Right lobe of liver (tissue), 6 donors: ENCODE measurements around the gene IGFALS. TPM values are rescaled to one million over a fixed set of nuclear protein-coding genes. Genes with fewer than 3 reads are reported as not detected.

Source experiments
- ATAC-seq, 4 donors: fragments of 200-7000 bp; cut with Tn5 transposase; one replicate each; pipeline ENCODE4 v1.9.1; 2020; ENCODE audit warnings: mild to moderate bottlenecking in 4 of 4, moderate library complexity in 4 of 4
- DNase-seq, 3 donors: peaks; one replicate each; pipeline ENCODE4 v3.0.0-alpha.2; 2020
- H3K27ac ChIP-seq, 3 donors: fragments of 200-600 bp; one replicate each; pipeline ENCODE4 v1.8.0; 2022
- H3K27me3 ChIP-seq, 2 donors: fragments of 200-600 bp; one replicate each; pipeline ENCODE4 v1.8.0; 2022
- H3K36me3 ChIP-seq, 4 donors: fragments of 200-600 bp; sonication (generic) in 1 of 4; one replicate each; pipeline versions ENCODE4 v1.5.1 to v1.8.0; 2017 to 2022; ENCODE audit warnings: control low read depth in 1 of 4
- H3K4me1 ChIP-seq, 4 donors: fragments of 200-600 bp; sonication (generic) in 1 of 4; one replicate each; pipeline versions ENCODE4 v1.5.1 to v1.8.0; 2017 to 2022; ENCODE audit warnings: control low read depth in 1 of 4
- H3K4me3 ChIP-seq, 3 donors: fragments of 200-600 bp; one replicate each; pipeline ENCODE4 v1.8.0; 2022
- H3K9me3 ChIP-seq, 4 donors: fragments of 200-600 bp; sonication (generic) in 1 of 4; one replicate each; pipeline versions ENCODE4 v1.5.1 to v1.8.0; 2017 to 2022; ENCODE audit warnings: control low read depth in 1 of 4
- CTCF ChIP-seq, 4 donors: fragments of 200-600 bp in 3 of 4; fragments of 450-650 bp in 1 of 4; IDR thresholded peaks; one replicate each; pipeline versions ENCODE4 v1.5.1 to v1.8.0; 2016 to 2022; ENCODE audit warnings: antibody characterized with exemption in 4 of 4, mild to moderate bottlenecking in 2 of 4
- POLR2A ChIP-seq: fragments of 450-650 bp; IDR thresholded peaks from one replicate; pipeline ENCODE4 v1.6.1; 2017; ENCODE audit warnings: antibody characterized with exemption, mild to moderate bottlenecking
- whole genome bisulfite sequencing: methylation state at CpG from one replicate; pipeline ENCODE4 v1.1.6; 2018; ENCODE audit warnings: low coverage, low lambda C conversion rate; ENCODE audit not compliant: insufficient coverage; ENCODE audit errors: missing lambda C conversion rate; 5-methylcytosine and 5-hydroxymethylcytosine counted together
- intact Hi-C, 2 donors: fragments of 100-400 bp; cut with DNase I; formaldehyde crosslinking; loops; one replicate each; pipeline versions ENCODE4 v1.11.2 to v1.14.1; 2022
- total RNA-seq, 6 experiments: library from RNA; depleted of rRNA in 2 of 6; stranded (reverse); fragments of >200 nt in 2 of 6; fragmentation: NEBNext Ultra II Directional in 3 of 6; extraction: Animal tissue kit (Norgen Biotek cat#: 25700) in 3 of 6; gene quantifications; one replicate each; pipeline versions ENCODE4 v1.1.0 to v1.2.4, GENCODE V29; 2016 to 2023
- donor health status: DM: no; HTN: yes; CAD: no.
- donor health status: DM: no; HTN: no; CAD: no.
- donor health status: DM: no; HTN: no; CAD: no.
- donor health status: DM: no; HTN: yes; CAD: no.
- donor health status: DM: no; HTN: yes; CAD: no.

Gene IGFALS
- total RNA-seq, 6 experiments from 2014 or later: 38.7 to 124 (median 85.3) TPM

DNA sequence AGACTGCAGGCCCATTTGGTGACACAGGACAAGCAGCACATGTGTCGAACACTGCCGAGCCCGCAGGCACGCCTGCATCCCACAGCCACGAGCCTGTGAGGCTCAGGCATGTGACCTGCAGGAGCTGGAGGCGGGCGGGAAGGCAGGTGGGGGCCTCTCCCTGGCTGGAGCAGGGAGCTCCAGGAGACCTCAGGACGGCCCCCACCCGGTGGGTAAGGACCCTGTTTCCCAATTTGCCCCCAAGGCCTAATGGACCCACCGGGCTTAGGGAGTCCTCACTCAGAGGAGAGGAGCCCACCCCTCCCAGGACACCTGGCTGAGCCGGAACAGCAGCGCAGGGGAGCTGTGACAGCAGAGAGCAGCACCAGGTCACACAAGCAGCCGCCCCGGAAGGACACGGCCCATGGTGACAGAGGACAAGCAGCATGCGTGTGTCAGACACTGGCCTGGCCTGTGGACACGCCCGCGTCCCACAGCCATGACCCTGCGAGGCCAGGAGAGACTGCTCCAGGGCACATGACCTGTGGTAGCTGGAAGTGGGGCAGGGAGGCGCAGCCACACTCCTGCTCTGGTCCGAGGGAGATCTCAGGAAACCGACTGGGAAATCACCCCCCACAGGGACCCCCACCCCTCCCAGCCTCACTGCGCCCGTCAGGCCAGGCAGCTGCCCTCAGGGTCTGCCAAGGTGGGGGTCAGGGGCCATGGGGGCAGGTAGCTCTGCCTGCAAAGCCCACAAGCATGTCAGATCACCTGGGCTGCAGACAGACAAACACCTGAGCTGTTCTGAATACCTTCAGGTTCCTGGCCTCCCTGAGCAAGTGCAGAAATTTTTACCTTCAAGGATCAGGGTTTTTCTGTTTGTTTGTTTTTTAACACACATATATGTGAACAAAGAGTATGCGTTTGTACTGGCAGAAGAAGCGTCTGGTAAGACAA lies 13.5 kb downstream of the IGFALS start:
- peaks cover 0 to 35% (median 11%) of the 10 kb centered on the region in 4 donors for H3K4me1 ChIP-seq
- H3K27me3 ChIP-seq: no peaks in the 10 kb centered on the region
- WGBS: 38% methylated on average over 8 of the region's 27 CpGs
- intact Hi-C loops: loop anchor here in 1 of 2 donors (5.0 kb wide), 1 partner anchor 42 kb away; no protein-coding TSS in a partner anchor
- peak overlapping the region in 2 of 3 donors; percentile 14 to 21 for H3K4me3 ChIP-seq
- DNase-seq (peak; percentile 85 to 95 (median 94)), ATAC-seq (peak; percentile 50 to 57 (median 54))
- peaks cover 0 to 22% (median 4%) of the 10 kb centered on the region in 4 donors for H3K36me3 ChIP-seq
- H3K9me3 ChIP-seq: no peaks in the 10 kb centered on the region
- peak; percentile 21 for TF ChIP-seq POLR2A
- TF ChIP-seq CTCF (IDR thresholded peaks at IDR 0.05): peak in 1 of 4 donors; percentile 29
- H3K27ac ChIP-seq: peak overlapping the region in 2 of 3 donors; percentile 58 to 71

DNA sequence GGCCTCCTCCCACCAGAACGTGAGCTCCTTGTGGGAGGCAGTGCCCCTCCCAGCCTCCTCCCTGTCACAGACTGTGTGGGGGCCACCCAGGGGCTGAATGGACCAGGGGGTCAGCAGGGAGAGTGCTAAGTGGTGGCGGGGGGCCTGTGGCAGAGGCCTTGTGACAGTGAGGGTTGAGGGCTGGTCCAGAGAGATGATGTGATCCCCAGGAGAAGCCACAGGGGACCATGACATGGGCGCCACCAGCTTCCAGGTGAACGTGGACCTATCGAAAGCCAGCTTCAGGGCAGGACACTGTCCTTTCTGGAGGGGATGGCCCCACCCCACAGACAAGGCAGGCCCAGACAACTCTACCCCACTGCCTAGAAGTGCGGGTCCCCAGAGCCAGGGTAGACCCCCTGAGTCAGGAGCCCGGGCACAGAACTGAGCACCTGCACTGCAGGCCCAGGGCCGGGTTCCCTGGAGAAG lies 14.2 kb downstream of the IGFALS start:
- Histone ChIP-seq H3K4me1 (peaks cover 0 to 38% (median 14%) of the 10 kb centered on the region in 4 donors), H3K27ac (peak overlapping the region in 2 of 3 donors; percentile 21 to 71), H3K27me3 (no peaks in the 10 kb centered on the region), H3K36me3 (peaks cover 0 to 22% (median 4%) of the 10 kb centered on the region in 4 donors), H3K9me3 (no peaks in the 10 kb centered on the region), H3K4me3 (no peak overlapping the region)
- TF ChIP-seq CTCF (IDR thresholded peaks at IDR 0.05) (no peak), POLR2A (no peak)
- ATAC-seq (no peak), DNase-seq (peak in 2 of 3 donors; percentile 50 to 54)
- 33% methylated on average over 1 of the region's 8 CpGs for WGBS
- intact Hi-C loops: loop anchor here in 1 of 2 donors (5.0 kb wide), 1 partner anchor 43 kb away; no protein-coding TSS in a partner anchor

DNA sequence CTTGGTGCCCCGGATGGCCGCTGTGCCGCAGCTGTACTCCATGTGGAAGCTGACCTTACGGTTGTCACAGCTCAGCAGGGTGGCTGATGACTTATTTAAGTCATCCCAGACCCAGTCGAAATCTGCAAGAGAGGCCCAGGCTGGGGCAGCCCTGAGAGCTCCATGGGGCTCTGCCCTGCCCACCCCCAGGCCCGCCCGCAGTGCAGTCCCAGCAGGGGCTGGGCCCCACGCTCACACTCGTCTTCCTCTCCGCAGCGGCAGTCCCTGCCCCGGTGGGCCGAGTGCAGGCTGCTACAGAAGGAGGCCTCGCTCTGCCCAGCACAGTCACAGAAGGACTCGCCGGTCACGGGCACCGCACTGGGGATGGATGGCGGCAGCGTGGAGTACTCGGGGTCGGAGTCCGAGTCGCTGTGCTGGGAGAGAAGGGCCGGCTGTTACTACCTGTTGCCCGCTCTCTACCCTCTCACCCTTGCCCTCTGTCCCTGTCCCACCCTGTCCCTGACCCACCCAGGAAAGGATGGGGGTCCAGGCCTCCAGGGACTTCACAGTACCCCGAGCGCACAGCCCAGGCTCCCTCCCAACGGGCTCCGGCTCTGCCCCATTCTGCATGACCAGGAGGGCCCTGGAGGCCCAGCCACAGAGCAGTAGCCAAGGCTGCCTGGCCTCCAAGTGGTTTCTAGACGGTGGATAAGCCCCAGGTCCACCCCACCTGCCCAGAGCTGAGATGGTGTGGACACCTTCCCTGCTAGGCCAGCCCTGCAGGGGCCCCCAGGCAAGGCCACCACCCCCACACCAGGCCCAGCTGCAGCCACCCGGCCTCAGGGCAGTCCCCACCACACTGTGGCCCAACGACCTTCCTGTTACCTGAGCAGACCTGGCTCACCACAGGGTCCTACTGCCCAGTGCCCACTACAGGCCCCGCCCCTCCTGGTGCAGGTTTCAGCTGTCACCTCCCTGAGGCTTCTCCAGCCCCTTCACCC lies 15.0 kb downstream of the IGFALS start:
- Histone ChIP-seq H3K4me3 (no peak overlapping the region), H3K27me3 (no peaks in the 10 kb centered on the region), H3K9me3 (no peaks in the 10 kb centered on the region), H3K4me1 (peaks cover 0 to 41% (median 17%) of the 10 kb centered on the region in 4 donors), H3K36me3 (peaks cover 0 to 22% (median 4%) of the 10 kb centered on the region in 4 donors), H3K27ac (no peak overlapping the region)
- intact Hi-C loops: loop anchor here in 1 of 2 donors (5.0 kb wide), 1 partner anchor 44 kb away; no protein-coding TSS in a partner anchor
- WGBS: 65% methylated on average over 3 of the region's 34 CpGs
- ATAC-seq: no peak
- DNase-seq: peak in 2 of 3 donors; percentile 51 to 54
- no peak for TF ChIP-seq CTCF (IDR thresholded peaks at IDR 0.05)
- no peak for TF ChIP-seq POLR2A
